GM12874 (cell line): ENCODE data around the gene TENM4.

Experiments used
- TF ChIP-seq, protein P1 (sequence below): IDR thresholded peaks from 2 replicates; pipeline ENCODE4 v1.5.1; 2011; ENCODE audit warnings: low read depth, mild to moderate bottlenecking, control low read depth, low read length, moderate library complexity; ENCODE audit not compliant: insufficient read depth

Gene TENM4

DNA sequence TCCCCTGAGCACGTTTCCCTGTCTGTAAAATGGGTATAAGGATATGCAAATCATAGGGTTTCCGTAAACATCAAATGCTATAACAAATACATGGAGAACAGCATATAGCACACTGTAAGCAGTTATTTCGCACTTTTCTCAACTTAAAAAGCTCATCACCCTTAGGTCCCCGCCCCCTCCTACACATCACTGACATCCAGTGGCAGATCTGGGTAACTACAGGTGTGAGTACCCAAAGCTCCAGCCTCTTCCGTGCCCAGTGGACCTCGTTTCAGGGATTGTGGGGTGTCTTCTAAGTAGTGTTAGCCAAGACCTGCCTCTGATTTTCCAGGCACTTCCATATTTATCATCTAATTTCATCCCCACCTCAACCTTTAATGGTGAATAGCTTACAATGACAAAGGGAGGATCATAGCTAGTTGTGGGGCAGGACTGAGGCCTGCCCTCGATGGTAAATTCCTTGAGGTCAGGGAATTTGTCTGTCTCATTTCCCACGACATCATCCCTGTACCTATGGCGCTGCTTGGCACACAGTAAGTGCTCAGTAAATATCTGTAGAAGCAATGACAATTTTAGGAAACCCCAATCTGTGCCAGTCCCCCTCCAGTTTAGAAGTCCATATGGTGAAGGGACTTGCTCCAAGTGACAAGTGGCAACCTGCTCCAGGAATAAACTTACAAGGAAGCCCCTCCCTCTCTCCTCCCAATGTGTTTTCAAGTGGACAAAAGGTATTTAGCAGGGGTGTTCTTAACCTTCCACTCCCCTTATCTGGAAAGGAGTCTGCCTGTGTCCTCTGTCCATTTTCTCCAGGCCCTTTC is 340.5 kb downstream of the TENM4 start:
- TF ChIP-seq, protein P1, sequence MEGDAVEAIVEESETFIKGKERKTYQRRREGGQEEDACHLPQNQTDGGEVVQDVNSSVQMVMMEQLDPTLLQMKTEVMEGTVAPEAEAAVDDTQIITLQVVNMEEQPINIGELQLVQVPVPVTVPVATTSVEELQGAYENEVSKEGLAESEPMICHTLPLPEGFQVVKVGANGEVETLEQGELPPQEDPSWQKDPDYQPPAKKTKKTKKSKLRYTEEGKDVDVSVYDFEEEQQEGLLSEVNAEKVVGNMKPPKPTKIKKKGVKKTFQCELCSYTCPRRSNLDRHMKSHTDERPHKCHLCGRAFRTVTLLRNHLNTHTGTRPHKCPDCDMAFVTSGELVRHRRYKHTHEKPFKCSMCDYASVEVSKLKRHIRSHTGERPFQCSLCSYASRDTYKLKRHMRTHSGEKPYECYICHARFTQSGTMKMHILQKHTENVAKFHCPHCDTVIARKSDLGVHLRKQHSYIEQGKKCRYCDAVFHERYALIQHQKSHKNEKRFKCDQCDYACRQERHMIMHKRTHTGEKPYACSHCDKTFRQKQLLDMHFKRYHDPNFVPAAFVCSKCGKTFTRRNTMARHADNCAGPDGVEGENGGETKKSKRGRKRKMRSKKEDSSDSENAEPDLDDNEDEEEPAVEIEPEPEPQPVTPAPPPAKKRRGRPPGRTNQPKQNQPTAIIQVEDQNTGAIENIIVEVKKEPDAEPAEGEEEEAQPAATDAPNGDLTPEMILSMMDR = peak; percentile 75

DNA sequence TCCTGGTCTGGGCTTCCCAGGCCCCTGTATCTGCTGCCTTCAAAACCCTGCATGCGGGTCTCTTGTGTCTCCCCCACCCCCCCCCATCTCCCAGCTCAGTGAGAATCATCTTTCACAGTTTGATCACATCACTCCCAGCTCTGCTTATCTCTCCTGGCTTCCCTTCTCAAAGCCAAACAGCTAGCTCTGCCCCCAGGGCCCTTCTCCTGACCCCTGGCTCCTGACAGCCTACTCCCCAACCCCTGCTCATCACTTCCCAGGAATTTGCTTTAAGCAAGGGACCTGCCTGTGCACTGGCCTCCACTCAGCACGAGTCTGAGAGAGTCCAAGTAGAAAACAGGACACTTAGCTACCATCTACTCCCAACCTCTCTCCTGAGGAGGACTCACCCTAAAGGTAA is 342.7 kb downstream of the TENM4 start:
- TF ChIP-seq, protein P1 = no peak

DNA sequence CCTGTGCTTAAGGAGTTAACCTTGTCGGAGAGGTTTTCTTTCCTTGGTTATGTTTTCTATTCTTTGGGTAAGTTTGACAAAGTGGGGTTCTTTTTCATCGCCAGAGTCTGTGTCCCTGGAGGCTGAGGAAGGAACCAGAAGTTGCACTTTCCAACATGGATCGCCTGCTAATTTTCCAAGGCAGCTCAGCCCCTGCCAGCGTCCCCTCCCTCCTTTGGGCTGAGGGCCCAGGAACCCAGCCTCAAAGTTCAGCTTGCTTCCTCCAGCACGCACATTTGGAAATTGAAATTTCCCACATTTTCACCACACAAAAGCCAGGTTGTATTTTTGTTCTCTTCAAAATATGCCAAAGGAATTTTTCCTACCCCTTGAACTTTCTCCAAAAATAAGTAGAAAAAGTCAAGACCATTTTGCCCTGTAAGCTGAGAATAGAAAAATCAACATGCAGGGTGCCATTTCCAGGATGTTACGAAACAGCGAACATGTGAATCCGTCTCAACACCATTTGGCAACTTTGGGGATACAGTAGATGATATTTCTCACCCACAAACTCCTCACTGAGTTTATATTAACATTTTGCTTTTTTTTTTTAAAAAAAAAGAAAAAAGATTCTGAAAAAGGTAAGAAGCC is 343.5 kb downstream of the TENM4 start:
- TF ChIP-seq, protein P1 = no peak

DNA sequence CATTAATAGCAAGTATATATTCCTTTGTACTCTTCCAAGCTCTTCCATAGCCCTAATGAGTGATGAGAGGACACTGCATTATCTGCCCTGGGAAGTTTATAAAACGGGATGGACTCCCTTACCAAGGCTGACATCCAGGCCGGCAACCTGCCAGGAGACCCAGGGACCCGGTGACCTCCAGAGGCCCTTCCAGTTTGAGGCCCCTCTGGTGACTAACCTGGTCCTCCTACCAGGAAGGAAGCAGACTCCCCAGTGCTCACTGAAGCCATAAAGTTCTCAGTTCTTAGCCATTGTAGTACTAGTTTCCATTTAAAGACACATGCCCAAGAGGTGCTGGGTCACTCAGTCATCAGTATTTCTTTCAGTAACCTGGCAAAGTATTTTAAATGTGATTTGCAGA is 345.4 kb downstream of the TENM4 start:
- TF ChIP-seq, protein P1 = no peak

DNA sequence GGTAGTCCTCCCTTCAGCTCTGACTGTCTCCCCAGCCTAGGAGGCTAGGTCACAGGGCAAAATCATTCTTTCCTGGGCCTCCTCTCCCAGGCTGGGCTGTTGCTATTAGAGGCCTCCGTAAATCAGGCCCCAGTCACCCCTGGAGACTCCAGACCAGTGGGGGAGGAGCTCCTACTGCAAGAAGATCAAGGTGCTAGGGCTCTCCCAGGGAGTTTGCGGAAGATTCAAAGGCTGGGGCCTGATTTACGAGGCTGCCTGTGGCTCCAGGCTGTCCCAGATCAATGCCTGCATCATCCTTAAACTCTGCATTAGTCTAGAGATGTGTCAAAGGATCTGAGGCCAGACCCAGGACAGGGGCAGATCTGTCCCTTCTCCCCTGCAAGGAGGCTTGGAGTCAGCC is 346.2 kb downstream of the TENM4 start:
- TF ChIP-seq, protein P1 = no peak

DNA sequence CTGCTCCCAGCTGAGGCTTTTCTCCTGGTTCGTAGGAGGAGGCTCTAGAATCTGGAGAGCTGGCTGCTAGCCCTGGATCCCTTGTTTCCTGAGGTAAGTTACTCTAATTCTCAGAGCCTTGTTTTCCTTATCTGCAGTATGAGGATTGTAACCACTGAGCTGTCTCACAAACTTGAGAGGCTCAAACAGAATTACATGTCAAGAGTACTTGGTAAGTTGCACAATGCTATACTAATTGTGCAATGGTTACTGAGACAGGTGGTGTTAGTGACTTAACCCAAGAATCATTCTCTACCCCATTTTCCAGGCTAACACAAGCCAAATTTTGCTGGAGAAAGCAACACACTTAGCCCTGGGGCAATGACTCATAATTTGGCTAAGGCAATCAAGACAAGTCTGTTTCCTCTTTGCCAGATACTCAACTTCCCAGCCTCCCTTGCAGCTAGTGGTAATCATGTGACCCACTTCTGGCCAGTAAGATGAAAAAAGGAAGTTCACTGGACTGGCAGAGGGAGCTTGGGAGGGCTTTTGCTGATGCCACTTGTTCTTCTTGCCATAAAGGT is 348.0 kb downstream of the TENM4 start:
- TF ChIP-seq, protein P1 = no peak

DNA sequence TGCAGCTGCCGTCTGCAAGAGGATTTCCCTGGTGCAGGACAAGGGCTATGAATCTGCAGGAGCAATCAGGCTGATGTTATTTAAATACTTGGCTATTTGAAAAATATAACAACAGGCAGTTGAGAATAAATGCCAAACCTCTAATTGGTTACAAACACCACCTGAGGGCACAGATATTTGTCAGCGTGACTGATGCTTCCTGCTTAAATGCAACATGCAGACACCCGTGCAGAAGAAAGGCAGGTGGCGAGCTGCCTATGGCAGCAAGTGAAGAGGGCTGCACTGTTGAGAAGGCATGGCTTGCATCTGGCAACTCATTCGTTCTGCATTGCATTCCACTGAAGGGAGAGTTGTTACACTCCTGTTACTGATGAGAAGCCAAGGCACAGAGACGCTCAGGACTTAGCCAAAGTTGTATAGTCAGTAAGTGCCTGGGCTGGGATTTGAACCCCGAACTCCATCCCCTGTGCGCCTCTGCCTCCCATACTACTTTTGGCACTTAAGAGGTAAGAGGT is 350.6 kb downstream of the TENM4 start:
- TF ChIP-seq, protein P1 = no peak
